Stimulated activated CD4-positive, alpha-beta T cell treated with anti-CD3 and anti-CD28 coated beads, Interleukin-12 subunit alpha, Interleukin-12 subunit beta, amount 100 ng/mL, for 4 hours (primary cell): ENCODE measurements around the gene CCDC30.
A peak's percentile ranks its signal among the peaks of the same experiment; 100 is the strongest.
"Not testable (repeated sequence)": the region's sequence is repeated elsewhere in the genome, so short reads cannot be mapped to it uniquely, and the experiment has no call there.

Experiments used
- DNase-seq: peaks from one replicate; pipeline ENCODE4 v3.0.0-alpha.2; 2020

CCDC30 gene

GRCh38 chr1:42531043-42531442, 68.0 kb downstream of the CCDC30 start:
- no peak for DNase-seq

DNA sequence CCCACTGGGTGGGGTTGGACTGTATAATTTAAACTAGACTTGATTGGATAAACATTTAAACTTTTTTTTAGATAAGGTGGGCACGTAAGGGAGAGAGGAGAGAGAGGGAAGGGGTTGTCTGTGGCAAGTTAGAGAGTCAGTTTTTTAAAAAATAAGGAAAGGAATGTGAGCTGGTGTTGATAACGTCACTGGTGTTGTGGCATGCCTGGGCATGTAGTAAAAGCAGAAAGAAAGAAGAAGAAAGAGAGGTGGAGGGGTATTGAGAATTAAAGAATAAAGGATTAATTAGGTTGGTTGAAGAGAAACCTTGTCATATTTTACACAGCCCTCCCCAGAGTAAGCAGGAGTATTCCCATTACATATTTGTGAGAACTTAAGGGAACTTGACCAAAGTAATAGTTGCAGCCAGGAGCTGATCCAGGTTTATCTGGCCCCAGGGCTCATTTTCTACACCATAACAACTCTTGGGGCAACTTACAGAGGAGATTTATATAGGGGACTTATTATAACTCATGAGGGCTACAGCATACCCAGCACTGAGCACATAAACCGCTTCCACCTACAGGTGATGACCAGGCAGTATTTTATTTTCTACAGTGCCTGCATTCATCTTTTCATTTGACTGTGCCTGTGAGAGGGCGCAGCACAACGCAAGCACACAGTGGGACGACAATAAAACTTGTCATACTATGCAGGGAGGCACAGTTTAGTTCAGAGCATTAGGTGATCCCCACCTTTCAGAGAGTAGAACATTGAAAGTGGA, 70.2 kb downstream of the CCDC30 start:
- no peak for DNase-seq

- no peak for DNase-seq
Measured at GRCh38 chr1:42541104-42541503, 78.0 kb downstream of the CCDC30 start.

DNA sequence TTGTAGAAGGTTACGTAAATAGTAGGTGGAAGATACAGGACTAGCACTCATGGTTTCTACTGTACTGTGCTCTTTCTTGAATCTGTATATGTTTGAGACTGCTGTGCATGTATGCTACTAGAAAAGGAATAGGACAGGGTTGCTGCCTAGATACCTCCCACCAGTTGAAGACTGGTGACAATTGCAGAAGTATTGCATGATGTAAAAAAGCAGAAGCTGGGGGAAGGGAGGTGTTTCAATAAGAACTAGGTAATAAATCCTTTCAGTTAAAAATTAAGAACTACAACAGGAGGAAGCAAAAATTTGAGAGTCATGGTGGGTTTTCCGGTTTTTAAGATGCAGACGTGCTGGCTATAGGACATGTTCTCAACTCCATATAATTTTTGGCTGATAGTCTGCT, 88.1 kb downstream of the CCDC30 start:
- DNase-seq, result no peak

DNA sequence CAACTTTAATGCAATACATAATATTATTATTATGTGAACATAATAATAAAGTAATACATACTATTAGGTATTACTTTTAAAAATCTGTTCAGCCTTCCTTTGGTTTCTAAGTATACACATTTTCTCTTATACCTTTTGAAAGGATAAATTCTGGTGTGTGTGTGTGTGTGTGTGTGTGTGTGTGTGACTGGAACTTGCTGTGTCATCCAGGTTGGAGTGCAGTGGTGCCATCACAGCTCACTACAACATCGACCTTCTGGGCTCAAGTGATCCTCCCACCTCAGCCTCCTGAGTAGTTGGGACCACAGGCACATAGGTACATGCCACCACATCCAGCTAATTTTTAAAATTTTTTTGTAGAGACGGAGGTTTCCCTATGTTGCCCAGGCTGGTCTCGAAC, 88.5 kb downstream of the CCDC30 start:
- DNase-seq, result no peak

GRCh38 chr1:42552636-42553035, 89.5 kb downstream of the CCDC30 start:
- DNase-seq, result no peak

GRCh38 chr1:42557230-42557851, 94.3 kb downstream of the CCDC30 start:
- DNase-seq, result no peak

DNA sequence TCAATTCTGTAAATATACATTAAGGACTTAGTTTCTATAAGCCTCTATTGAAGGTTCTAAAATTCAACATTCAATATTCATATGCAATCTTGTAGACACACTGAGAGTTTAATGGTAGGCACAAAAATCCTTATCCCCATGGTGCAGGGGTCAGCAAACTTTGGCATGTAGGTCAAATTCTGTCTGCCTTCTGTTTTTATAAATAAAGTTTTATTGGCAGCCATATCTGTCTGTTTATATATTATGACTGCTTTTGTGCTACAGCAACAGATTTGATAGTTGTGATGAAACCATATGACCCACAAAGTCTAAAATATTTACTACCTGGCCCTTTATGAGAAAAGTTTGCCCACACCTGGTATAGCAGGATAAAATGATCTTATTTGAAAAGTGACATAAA, 104.0 kb downstream of the CCDC30 start:
- no peak for DNase-seq

DNA sequence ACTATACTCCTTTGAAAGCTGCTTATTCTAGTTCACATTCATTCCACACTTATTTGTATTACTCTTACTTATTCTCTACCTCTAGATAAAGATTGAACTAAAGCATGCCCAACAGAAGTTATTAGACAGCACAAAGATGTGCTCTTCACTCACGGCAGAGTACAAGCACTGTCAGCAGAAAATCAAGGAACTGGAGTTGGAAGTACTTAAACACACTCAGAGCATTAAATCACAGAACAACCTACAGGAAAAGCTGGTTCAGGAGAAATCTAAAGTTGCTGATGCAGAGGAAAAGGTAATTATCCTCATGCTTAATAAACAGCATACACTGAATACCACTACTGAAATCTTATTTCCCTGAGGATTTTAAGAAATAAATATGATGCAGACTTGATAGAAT, 113.8 kb downstream of the CCDC30 start:
- DNase-seq, result no peak

DNA sequence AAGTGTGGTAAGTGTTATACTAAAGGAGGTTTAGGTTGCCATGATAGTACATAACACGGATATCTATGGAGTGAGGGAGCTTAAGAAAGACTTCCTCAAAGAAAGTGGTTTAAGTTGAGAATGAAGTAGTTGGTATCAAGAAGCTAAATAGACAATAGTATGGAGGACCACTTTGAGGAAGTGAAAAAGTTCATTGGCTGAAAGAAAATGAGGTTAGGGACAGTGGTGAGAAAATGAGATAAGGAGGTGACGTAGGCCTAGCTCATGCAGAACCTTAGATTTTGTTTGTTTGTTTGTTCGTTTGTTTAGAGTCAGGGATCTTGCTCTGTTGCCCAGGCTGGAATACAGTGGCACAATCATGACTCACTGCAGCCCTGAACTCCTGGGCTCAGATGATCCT, 122.9 kb downstream of the CCDC30 start:
- no peak for DNase-seq

DNA sequence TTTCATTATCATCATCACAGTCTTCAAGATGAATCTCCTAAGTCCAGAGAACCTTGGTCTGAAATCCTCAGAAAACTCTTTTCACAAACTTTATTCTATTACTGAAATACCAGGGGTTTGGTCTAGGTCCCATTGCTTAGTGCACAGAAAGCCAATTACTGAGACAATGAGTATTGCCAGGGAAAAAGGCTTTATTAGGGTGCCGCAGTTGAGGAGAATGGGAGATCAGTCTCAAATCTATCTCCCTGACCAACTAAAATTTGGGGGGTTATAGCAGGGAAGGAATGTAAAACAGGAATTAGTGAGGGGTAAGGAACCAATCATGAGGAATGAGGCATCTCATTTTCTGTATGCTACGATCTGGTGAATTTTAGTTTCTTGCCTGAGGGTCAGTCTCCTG, 124.7 kb downstream of the CCDC30 start:
- no peak for DNase-seq

DNA sequence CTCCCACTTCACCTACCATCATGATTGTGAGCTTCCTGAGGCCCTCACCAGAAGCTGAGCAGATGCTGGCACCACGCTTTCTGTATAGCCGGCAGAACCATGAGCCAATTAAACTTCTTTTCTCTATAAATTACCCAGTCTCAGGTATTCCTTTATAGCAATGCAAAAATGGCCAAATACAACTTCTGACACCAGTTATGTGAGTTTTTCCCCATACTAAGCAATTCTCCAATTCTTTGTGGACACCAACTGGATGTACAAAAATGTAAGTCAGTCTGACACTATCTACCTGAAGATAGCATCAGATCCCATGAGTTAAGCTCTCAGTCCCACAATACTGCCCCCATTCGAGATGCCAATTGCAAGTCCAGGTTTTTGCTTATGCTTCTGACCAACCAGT, 129.7 kb downstream of the CCDC30 start:
- DNase-seq, result no peak

DNA sequence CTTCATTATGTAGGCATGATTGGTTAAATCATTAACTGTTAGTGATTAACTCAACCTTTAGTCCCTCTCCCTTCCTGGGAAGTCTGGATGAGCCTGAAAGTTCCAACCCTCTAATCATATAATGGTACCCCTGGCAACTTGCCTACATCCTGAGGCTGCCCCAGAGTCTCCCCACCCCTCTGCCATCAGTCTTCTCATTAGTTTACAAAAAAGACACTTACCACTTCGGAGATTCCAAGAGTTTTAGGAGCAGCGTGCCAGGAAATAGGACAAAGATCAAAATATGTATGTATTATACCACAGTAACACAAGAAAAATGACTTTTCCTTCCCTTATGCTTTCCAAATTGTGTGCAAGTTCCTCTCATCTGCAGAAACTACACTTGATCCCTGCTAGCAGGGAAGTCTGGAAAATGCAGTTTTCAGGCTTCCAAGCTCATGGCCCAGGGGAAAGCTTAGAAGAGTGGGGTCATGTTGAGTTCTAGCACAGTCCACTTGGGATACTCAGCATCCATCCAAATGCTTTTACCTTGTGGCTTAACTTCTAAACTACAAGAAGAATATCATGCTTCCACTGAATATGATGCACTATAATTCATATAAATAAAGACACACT, 130.5 kb downstream of the CCDC30 start:
- DNase-seq, result no peak

DNA sequence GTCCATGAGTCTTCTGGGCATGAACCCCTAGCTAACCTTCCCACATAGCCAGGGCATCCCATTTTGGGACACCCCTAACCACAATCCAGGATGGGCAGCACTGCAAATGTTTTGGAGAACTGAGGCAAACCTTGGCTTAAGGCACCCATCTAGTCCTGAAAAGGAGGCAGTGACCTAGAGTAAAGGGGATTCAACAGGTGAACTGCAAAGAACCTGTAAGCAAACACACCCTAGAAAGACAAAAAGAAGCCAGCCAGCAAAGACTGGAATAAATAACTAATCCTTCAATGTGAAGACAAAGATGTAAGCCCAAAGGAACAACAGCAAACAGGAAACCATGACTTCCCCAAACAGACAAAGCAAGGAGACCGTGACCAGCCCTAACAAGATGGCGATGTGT, 138.4 kb downstream of the CCDC30 start:
- DNase-seq, result no peak

- DNase-seq, result no peak
Measured at GRCh38 chr1:42613803-42614131, 150.7 kb downstream of the CCDC30 start.

- DNase-seq, result no peak
Measured at GRCh38 chr1:42618866-42619265, 155.8 kb downstream of the CCDC30 start.

- DNase-seq, result no peak
Measured at GRCh38 chr1:42620307-42620706, 157.2 kb downstream of the CCDC30 start.

GRCh38 chr1:42621180-42621579, 158.1 kb downstream of the CCDC30 start:
- DNase-seq, result not testable (repeated sequence)

- DNase-seq, result not testable (repeated sequence)
Measured at GRCh38 chr1:42627205-42627604, 164.1 kb downstream of the CCDC30 start.

DNA sequence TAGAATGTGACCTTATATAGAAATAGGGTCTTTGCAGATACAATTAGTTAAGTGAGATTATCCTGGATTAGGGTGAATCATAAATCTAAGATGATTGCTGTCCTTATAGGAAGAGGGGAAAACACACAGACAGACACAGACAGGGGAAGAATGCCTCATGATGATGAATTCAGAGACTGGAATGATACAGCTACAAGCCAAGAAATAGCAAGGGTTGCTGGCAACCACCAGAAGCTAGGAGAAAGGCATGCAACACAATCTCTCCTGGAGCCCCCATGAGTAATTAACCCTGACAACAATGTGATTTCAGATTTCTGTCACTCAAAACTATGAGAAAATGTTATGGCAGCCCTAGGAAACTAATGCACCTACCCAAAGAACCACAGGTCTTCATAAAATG, 176.0 kb downstream of the CCDC30 start:
- DNase-seq, result no peak

DNA sequence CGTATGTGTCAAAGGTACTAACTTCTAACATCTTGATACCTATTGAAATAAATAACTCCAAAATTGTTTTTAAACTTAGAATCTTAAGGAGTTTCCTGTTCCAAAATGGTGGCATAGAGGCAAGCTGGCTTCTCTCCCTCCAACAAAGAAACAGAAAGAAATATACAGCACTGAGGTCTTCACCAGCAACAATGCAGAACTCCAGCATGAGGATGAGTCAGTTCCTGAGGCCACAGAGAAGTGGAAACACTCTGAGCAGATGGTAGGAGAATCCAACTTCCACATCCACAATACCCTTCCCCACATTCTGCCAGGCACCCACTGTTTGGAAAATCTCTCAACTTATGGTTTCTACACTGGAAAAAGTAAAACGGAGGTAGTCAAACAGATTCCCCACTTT, 183.0 kb downstream of the CCDC30 start:
- DNase-seq, result no peak

GRCh38 chr1:42657201-42657600, 194.1 kb downstream of the CCDC30 start:
- DNase-seq, result no peak

DNA sequence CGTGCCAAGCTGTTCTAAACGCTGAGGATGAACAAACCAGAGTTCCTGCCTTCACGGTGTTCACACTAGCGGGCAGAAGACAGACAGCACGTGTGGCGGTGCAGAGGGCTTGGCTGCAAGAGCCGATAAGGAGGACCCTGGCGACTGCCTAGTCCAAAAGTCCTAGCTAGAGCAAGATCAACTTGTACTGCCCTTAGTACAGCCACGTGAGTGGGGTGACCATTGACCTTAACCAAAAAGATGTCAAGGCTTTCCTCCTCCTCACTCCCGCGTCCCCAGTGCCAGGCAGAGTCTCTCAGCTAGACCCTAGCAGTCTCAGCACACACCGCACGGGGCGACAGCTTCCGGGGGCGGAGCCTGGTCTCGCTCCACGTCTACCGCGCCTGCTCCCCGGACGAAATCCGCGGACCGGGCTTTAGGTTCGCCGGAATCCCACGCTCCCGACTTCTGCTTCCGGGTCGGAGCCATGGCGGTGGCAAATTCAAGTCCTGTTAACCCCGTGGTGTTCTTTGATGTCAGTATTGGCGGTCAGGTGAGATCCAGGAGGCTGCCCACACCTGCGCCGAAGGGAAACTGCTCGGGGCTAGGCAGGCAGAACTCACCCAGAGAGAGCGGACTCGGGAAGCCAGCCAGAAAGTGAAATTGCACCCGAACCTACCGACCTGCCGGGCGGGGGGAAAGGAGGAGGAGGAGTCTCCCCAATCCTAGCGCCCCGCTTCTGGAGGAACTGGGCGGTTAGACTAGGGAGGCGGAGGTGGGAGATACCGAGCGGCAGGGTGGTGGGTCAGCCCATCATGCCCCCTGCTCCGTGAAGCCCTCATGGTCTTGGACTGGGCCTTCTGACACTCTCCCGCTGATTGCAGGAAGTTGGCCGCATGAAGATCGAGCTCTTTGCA, 195.1 kb downstream of the CCDC30 start, which contains the start of gene PPIH:
PPIH (plus strand) TSS at position 443 of the 896 bp plus-strand sequence; CDS start at position 467, 24 bp downstream.
- peak; percentile 94 for DNase-seq
